Glutamatergic neuron (in vitro differentiated cells): ENCODE data around the gene TMEM259. TPM values are rescaled to one million over a fixed set of nuclear protein-coding genes. Genes with fewer than 3 reads are reported as not detected.

Experiments used
- DNase-seq: peaks from one replicate; pipeline ENCODE4 v3.0.0; 2022
- H3K27ac Mint-ChIP-seq: one replicate; pipeline ENCODE4 v1.8.0; 2020; ENCODE audit warnings: mild to moderate bottlenecking, mixed read lengths, inconsistent platforms; ENCODE audit not compliant: unreplicated experiment
- H3K27me3 Mint-ChIP-seq: one replicate; pipeline ENCODE4 v1.8.0; 2020; ENCODE audit warnings: mild to moderate bottlenecking, moderate library complexity, mixed read lengths, inconsistent platforms; ENCODE audit not compliant: unreplicated experiment
- H3K36me3 Mint-ChIP-seq: one replicate; pipeline ENCODE4 v1.8.0; 2020; ENCODE audit warnings: mild to moderate bottlenecking, mixed read lengths, inconsistent platforms; ENCODE audit not compliant: unreplicated experiment
- H3K4me1 Mint-ChIP-seq: one replicate; pipeline ENCODE4 v1.8.0; 2020; ENCODE audit warnings: mild to moderate bottlenecking, low read depth, mixed read lengths, inconsistent platforms; ENCODE audit not compliant: unreplicated experiment
- H3K4me3 Mint-ChIP-seq: one replicate; pipeline ENCODE4 v1.8.0; 2020; ENCODE audit warnings: mild to moderate bottlenecking, mixed read lengths, inconsistent platforms; ENCODE audit not compliant: unreplicated experiment
- H3K9me3 Mint-ChIP-seq: one replicate; pipeline ENCODE4 v1.8.0; 2020; ENCODE audit warnings: mild to moderate bottlenecking, moderate library complexity, mixed read lengths, inconsistent platforms; ENCODE audit not compliant: unreplicated experiment
- total RNA-seq: library from RNA; stranded (reverse); fragmentation: NEBNext Ultra II Directional; extraction: Animal tissue kit (Norgen Biotek cat#: 25700); gene quantifications from one replicate; pipeline ENCODE4 v1.2.1, GENCODE V29; 2021; ENCODE audit not compliant: unreplicated experiment
- TF ChIP-seq, protein P1 (sequence below): fragments of 200-600 bp; sonication (generic); IDR thresholded peaks from one replicate; pipeline ENCODE4 v1.5.0; 2021; ENCODE audit not compliant: partially characterized antibody, unreplicated experiment

TMEM259 gene
- total RNA-seq, 1 donor from 2014 or later, result 222 TPM

DNA sequence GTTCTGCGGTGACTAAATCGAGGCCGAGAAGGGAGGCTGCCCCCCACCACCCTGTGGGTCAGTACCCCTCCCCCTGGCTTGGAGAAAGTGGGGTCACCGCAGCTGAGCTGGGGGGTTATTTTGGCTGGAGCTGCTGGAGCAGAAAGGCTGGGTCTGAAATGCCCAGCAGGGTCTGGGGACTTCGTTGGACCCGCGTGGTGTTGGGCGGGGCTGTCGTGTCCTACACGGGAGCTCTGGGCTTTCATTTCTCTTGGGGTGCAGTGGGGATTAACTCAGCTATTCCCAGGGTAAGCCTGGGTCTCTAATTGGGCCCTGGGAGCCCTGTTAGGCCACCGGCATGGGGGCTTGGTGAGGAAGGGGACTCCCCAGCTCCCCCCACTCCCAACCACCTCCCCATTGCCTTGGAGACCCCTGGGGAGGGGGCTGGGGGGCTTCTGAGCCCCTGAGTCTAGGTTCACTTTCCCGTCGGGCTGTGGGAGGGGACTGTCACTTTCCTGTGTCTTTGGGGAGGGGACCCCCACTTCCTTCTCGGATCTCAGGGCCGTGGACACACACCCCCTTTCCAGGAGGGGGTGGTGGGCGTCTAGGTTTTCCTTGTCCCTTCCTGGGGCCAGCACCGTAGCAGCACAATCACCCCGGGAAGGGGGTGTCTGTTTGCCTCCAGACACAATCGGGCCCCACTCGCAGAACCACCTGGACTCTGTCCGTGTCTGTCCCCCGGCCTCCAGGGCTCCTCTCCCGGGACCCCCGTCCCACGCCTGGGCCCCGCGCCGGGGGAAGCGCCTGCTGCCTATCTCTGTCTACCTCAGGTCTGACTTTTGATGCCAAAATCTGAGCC, 47.0 kb downstream of the TMEM259 start:
- H3K4me1 Mint-ChIP-seq, result peaks cover 4% of the 10 kb centered on the region
- no peak overlapping the region for H3K4me3 Mint-ChIP-seq
- TF ChIP-seq, protein P1, sequence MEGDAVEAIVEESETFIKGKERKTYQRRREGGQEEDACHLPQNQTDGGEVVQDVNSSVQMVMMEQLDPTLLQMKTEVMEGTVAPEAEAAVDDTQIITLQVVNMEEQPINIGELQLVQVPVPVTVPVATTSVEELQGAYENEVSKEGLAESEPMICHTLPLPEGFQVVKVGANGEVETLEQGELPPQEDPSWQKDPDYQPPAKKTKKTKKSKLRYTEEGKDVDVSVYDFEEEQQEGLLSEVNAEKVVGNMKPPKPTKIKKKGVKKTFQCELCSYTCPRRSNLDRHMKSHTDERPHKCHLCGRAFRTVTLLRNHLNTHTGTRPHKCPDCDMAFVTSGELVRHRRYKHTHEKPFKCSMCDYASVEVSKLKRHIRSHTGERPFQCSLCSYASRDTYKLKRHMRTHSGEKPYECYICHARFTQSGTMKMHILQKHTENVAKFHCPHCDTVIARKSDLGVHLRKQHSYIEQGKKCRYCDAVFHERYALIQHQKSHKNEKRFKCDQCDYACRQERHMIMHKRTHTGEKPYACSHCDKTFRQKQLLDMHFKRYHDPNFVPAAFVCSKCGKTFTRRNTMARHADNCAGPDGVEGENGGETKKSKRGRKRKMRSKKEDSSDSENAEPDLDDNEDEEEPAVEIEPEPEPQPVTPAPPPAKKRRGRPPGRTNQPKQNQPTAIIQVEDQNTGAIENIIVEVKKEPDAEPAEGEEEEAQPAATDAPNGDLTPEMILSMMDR, result no peak
- peaks cover 13% of the 10 kb centered on the region for H3K27me3 Mint-ChIP-seq
- H3K9me3 Mint-ChIP-seq, result peaks cover 9% of the 10 kb centered on the region
- H3K27ac Mint-ChIP-seq, result no peak overlapping the region
- DNase-seq, result peak; percentile 29
- H3K36me3 Mint-ChIP-seq, result no peaks in the 10 kb centered on the region

DNA sequence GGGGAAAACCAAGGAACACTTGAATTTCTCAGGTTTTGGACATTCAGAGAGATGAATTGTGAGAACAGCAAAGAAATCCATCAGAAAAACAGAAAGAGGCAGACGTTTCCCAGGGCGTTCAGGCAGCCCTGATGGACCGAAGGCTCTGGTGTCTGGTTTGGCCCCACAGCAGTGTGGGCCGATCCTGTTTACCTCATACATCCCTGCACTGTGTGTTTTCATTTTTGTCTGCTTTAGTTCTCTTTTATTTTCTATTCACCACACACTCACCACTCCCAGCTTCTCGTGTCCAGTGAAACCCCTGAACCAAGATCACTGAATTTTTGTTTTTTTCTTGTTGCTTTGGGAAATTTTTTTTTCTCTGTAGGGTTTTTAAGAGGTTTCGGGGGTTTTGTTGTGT, 48.6 kb downstream of the TMEM259 start:
- Mint-ChIP-seq H3K4me3 (no peak overlapping the region), H3K27ac (no peak overlapping the region), H3K9me3 (peaks cover 9% of the 10 kb centered on the region), H3K36me3 (no peaks in the 10 kb centered on the region), H3K27me3 (peaks cover 13% of the 10 kb centered on the region), H3K4me1 (peaks cover 4% of the 10 kb centered on the region)
- no peak for DNase-seq
- TF ChIP-seq, protein P1, result no peak

DNA sequence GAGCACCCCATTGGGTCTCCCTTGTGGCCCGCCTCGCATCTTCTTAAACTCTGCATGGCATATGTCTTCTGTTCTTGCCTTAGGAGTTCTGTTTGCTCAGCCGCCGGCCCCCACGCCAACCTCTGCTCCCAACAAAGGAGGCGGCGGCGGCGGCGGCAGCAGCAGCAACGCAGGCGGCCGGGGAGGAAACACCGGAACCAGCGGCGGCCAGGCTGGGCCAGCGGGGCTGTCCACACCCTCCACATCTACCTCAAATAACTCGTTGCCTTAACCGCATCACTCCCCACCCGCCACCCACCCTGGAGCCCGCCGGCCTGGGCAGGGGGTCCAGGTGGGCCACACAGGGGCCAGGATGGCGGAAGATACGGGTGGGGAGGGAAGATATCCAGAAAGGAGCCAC, 49.1 kb downstream of the TMEM259 start:
- Mint-ChIP-seq H3K4me1 (peaks cover 4% of the 10 kb centered on the region), H3K36me3 (no peaks in the 10 kb centered on the region), H3K27ac (no peak overlapping the region)

DNA sequence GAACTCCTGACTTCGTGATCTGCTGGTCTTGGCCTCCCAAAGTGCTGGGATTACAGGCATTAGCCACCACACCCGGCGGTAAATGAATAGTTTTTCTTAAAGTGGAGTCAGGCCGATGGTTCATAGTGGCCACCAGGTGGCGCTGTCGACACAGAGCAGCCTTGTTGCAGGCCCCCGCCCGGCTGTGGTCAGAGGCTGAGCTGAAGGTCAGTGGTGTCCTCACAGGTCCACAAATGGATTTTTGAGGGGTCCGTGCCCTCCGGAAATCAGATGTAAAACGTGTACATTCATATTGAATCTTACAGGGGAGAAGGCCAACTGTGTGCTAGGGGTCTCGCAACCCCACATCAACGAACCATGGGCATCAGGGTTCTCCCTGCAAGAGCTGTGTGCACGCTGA, 50.2 kb downstream of the TMEM259 start:
- peaks cover 11% of the 10 kb centered on the region for H3K27me3 Mint-ChIP-seq
- H3K4me1 Mint-ChIP-seq, result peaks cover 2% of the 10 kb centered on the region
- no peaks in the 10 kb centered on the region for H3K36me3 Mint-ChIP-seq
- H3K9me3 Mint-ChIP-seq, result peaks cover 9% of the 10 kb centered on the region
- TF ChIP-seq, protein P1, result peak; percentile 91
- no peak overlapping the region for H3K27ac Mint-ChIP-seq
- H3K4me3 Mint-ChIP-seq, result no peak overlapping the region
- DNase-seq, result peak; percentile 62

More for the DNA sequence above, 49.1 kb downstream of the TMEM259 start:
- H3K9me3 Mint-ChIP-seq, result peaks cover 9% of the 10 kb centered on the region
- DNase-seq, result no peak
- no peak overlapping the region for H3K4me3 Mint-ChIP-seq
- TF ChIP-seq, protein P1, result no peak
- H3K27me3 Mint-ChIP-seq, result peaks cover 13% of the 10 kb centered on the region

DNA sequence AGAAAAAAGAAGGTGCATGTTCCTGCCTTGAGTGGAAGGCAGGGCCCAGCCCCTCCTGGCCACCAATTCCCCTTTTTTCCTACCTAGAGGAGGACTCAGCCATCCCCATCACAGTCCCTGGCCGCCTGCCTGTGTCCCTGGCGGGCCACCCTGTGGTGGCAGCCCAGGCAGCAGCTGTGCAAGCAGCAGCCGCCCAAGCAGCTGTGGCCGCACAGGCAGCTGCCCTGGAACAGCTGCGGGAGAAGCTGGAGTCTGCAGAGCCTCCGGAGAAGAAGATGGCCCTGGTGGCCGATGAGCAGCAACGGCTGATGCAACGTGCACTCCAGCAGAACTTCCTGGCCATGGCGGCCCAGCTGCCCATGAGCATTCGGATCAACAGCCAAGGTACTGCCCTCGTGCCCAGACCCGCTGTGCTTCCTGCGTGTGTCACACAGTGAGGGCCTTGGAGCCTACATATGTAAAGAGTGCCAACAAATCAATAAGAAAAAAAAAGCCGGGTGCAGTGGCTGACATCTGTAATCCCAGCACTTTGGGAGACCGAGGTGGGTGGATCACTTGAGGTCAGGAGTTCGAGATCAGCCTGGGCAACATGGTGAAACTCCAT, 54.3 kb downstream of the TMEM259 start:
- peaks cover 2% of the 10 kb centered on the region for H3K4me1 Mint-ChIP-seq
- H3K27ac Mint-ChIP-seq, result no peak overlapping the region
- H3K27me3 Mint-ChIP-seq, result peaks cover 6% of the 10 kb centered on the region
- DNase-seq, result no peak
- peaks cover 11% of the 10 kb centered on the region for H3K9me3 Mint-ChIP-seq
- TF ChIP-seq, protein P1, result no peak
- H3K36me3 Mint-ChIP-seq, result peaks cover 5% of the 10 kb centered on the region
- H3K4me3 Mint-ChIP-seq, result no peak overlapping the region
